GM12891 (cell line): ENCODE data around the gene GPR171. TPM values are rescaled to one million over a fixed set of nuclear protein-coding genes. Genes with fewer than 3 reads are reported as not detected.
A peak's percentile ranks its signal among the peaks of the same experiment; 100 is the strongest.
"Not testable (repeated sequence)": the region's sequence is repeated elsewhere in the genome, so short reads cannot be mapped to it uniquely, and the experiment has no call there.

Source experiments
- DNase-seq: peaks from one replicate; pipeline ENCODE4 v3.0.0; 2011; ENCODE audit warnings: low spot score; ENCODE audit not compliant: insufficient read length
- FAIRE-seq: peaks from 2 replicates; lab custom pipeline; 2011; peaks lifted over from hg19 to GRCh38; lab: Jason Lieb, UNC
- PAX5 ChIP-seq: IDR thresholded peaks from 2 replicates; pipeline ENCODE4 v1.6.1; 2011; ENCODE audit warnings: low read length, moderate library complexity, mild to moderate bottlenecking; ENCODE audit not compliant: insufficient read depth, severe bottlenecking
- POLR2A ChIP-seq: IDR thresholded peaks from 2 replicates; pipeline ENCODE4 v1.6.1; 2011; ENCODE audit warnings: low read depth, low read length, control low read depth
- POLR2AphosphoS5 ChIP-seq: IDR thresholded peaks from 2 replicates; pipeline ENCODE4 v1.6.1; 2011; ENCODE audit warnings: low read depth, low read length, control low read depth
- POU2F2 ChIP-seq: IDR thresholded peaks from 2 replicates; pipeline ENCODE4 v1.6.1; 2011; ENCODE audit warnings: low read depth, mild to moderate bottlenecking, control low read depth, low read length, moderate library complexity
- SPI1 ChIP-seq: IDR thresholded peaks from 2 replicates; pipeline ENCODE4 v1.6.1; 2011; ENCODE audit warnings: low read depth, low read length, control low read depth
- TAF1 ChIP-seq: IDR thresholded peaks from 2 replicates; pipeline ENCODE4 v1.6.1; 2011; ENCODE audit warnings: low read depth, low read length, control low read depth
- polyA plus RNA-seq: library from polyadenylated mRNA; unstranded; fragments of >200 nt; gene quantifications from one replicate; pipeline ENCODE4 v1.2.1, GENCODE V29; 2012; ENCODE audit warnings: low read depth, missing spikeins, inconsistent platforms; ENCODE audit not compliant: missing spikeins

GPR171 gene, protein sequence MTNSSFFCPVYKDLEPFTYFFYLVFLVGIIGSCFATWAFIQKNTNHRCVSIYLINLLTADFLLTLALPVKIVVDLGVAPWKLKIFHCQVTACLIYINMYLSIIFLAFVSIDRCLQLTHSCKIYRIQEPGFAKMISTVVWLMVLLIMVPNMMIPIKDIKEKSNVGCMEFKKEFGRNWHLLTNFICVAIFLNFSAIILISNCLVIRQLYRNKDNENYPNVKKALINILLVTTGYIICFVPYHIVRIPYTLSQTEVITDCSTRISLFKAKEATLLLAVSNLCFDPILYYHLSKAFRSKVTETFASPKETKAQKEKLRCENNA
- polyA plus RNA-seq: 2.7 TPM

DNA sequence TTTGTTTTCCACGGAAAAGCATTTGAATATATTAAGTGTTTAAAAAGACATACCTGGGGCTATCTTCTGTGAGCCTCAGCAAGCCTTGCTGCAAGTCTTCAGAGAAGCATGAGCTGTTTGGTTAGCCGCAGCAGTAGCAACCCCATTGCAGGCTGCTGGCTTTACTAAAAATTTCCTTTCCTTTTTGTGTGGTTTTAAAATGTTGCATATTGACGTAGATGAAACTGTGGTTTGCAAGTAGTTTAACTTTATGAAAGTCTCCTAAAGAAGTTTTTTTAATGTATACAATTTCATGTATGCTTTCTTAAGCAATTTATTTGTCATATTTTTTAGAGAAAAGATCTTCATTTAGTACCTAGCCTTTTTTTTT, at the start of gene GPR171:
TSS of gene GPR171 (minus strand) at position 166 of the 370 bp plus-strand sequence. CDS start 3,830 bp downstream, outside the sequence.
- DNase-seq (no peak), FAIRE-seq (no peak)
- TF ChIP-seq POLR2AphosphoS5 (no peak), TAF1 (no peak), SPI1 (no peak), POU2F2 (no peak), POLR2A (no peak)

DNA sequence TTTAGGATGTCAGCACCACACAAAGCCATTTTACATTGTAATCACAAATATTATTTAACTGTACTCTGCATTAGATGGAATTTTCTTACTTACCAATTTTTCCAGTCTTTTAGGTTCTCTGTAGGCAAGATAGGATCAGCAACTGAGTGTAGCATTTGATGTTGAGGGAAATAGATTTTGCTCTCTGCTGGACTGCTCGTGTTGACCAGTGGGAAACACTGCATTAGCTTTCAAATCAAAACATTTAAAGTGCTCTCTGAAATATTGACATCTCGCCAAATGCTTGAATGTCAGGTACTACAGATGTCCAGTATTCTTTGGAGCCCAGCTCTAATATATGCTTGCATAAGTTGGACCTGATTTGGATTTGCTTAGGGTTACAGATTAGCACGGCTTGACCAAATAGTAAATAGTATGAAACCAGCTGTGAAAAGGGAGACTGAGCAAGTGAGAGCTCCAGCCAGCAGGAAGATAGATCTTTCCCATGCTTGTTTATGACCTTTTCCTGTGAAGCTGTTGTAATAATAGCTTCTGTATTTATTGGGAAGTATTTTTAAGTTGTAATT, 45.8 kb upstream of the GPR171 start:
- DNase-seq: no peak

DNA sequence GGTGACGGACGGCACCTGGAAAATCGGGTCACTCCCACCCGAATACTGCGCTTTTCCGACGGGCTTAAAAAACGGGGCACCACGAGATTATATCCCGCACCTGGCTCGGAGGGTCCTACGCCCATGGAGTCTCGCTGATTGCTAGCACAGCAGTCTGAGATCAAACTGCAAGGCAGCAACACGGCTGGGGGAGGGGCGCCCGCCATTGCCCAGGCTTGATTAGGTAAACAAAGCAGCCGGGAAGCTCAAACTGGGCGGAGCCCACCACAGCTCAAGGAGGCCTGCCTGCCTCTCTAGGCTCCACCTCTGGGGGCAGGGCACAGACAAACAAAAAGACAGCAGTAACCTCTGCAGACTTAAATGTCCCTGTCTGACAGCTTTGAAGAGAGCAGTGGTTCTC, 39.0 kb upstream of the GPR171 start:
- not testable (repeated sequence) for FAIRE-seq, DNase-seq

More for the DNA sequence above, 45.8 kb upstream of the GPR171 start:
- TF ChIP-seq SPI1: no peak
- no peak for TF ChIP-seq POLR2AphosphoS5
- no peak for FAIRE-seq

DNA sequence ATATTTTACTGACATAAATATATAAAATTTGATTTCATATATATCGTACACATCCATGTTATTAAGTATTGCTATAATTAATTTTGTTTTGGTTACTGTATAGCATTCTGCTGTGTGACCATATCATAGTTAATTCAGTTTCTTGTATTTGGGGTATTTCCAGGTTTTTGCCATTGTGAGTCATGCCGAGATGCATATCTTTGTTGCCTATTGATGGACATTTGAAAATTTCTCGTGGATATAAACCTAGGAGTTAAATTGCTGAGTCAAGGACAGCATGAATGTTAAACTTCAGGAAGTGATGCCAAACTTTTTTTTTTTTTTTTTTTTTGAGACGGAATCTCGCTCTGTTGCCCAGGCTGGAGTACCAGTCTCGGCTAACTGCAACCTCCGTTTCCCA, 33.7 kb upstream of the GPR171 start:
- FAIRE-seq (peak; percentile 20), DNase-seq (no peak)
- TF ChIP-seq TAF1 (no peak), POLR2A (no peak), POU2F2 (no peak), PAX5 (no peak), POLR2AphosphoS5 (no peak), SPI1 (no peak)

DNA sequence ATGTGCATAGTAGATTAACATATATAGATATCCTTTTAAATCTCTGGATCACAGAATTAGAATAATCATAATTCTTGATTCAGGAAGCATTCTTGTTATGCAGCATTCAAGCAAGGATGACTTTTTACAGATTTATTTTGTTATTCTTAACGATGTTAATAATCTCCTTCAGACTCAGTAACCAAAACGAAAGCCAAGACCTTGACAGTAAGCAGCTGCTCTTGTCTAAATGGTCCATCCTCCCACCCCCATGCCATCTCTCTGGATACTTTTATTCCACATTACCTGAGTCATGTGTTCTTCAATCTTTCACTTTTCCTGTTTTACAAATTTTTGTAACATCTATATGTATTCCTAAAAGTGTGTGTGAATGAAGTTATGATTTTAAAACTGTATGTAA, 33.3 kb upstream of the GPR171 start:
- no peak for TF ChIP-seq POLR2AphosphoS5
- TF ChIP-seq PAX5: no peak
- no peak for TF ChIP-seq SPI1
- no peak for TF ChIP-seq POU2F2
- no peak for TF ChIP-seq TAF1
- TF ChIP-seq POLR2A: no peak
- FAIRE-seq: no peak
- DNase-seq: no peak

DNA sequence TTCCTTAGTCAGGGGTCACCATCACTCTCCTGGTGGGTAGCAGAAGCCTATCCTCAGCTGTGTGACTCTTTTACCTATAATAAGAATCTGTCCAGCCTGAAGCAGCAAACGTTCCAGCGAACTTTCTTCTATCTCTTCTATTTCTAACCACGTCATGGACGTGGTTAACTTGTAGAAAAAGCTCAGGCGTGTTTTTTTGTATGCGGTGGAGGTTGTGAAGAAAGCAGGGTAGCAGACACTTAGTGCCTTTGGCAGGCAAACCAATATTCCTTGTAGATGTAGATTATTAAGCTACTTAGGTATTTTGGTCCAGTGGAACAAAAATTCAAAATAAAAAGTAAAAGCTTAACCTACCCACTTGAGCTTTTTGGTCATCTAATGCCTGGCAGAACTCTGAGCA, 31.8 kb upstream of the GPR171 start:
- TF ChIP-seq POLR2AphosphoS5: no peak
- no peak for TF ChIP-seq POU2F2
- no peak for TF ChIP-seq POLR2A
- TF ChIP-seq PAX5: no peak
- TF ChIP-seq SPI1: no peak
- no peak for TF ChIP-seq TAF1
- no peak for FAIRE-seq
- no peak for DNase-seq

DNA sequence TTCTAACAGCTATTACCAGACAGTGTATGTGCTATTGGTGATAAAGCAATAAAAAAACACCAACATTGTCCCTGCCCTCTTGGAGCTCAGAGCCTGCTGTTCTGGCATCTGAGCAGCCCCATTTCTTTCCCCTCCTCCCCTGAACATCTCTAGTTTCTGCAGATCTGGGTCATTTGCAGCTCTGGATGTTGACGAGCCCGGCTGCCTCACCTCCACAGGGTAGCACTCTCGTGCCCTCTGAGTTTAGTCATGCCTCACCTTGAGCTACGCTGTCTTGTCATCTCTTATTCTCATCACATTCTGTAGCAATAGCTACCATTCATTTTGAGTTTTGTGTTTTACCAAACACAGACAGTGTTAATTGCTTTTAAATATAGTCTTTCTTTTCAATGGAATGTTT, 30.0 kb upstream of the GPR171 start:
- DNase-seq (no peak), FAIRE-seq (no peak)
- TF ChIP-seq TAF1: no peak
- no peak for TF ChIP-seq POLR2AphosphoS5
- no peak for TF ChIP-seq POU2F2
- TF ChIP-seq POLR2A: no peak
- TF ChIP-seq SPI1: no peak
- TF ChIP-seq PAX5: no peak

DNA sequence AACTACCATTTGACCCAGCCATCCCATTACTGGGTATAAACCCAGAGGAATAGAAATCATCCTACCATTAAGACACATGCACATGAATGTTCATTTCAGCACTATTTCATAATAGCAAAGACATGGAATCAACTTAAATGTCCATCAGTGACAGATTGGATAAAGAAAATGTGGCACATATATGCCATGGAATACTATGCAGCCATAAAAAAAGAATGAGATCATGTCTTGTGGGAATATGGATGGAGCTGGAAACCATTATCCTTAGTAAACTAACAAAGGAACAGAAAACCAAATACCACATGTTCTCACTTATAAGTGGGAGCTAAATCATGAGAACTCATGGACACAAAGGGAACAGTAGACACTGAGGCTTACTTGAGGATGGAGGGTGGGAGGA, 29.4 kb upstream of the GPR171 start:
- not testable (repeated sequence) for DNase-seq, FAIRE-seq

DNA sequence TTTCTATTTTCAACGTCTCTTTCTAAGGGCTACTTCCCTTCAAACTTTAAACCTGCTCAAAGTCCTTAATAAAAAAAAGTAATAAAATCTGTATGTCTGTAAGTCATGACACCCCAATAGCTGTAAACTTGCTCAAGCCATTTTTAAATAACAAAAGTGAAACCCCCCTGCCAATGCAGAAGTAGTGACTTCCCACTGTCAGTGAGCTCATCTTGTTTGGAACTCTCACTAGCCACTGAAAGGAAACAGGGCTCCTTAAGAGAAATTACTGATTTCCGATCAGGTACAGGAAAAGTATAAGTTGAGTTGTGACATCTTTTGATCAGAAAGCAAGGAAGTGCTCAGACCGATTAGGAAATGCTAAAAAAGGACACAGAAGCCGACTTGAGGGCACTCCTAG, 27.6 kb upstream of the GPR171 start:
- FAIRE-seq (no peak), DNase-seq (peak; percentile 26)
- TF ChIP-seq SPI1: no peak
- TF ChIP-seq TAF1: no peak
- TF ChIP-seq POLR2A: no peak
- no peak for TF ChIP-seq POU2F2
- no peak for TF ChIP-seq PAX5
- TF ChIP-seq POLR2AphosphoS5: no peak

DNA sequence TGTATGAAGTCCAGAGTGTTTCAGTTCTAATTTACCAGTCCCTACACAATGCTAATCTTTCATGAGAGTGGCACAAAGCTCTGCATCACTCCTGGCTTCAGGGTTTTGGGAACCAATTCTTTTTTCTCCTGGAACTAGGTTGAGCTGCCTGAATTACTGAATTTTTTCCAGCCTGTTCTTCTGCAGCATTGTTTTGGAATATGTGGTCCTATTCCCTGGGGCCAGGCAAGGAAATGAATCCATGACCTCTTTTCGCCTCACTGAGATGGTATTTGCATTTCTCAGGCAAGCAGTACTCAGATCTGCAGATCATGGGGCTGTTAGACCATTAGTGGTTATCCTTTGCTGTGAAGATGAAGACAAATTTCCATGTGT, 25.6 kb upstream of the GPR171 start:
- TF ChIP-seq POLR2A: no peak
- TF ChIP-seq POU2F2: no peak
- no peak for TF ChIP-seq SPI1
- no peak for TF ChIP-seq PAX5
- TF ChIP-seq POLR2AphosphoS5: no peak
- no peak for TF ChIP-seq TAF1
- no peak for DNase-seq
- no peak for FAIRE-seq
